Epithelial cell of esophagus (primary cell): ENCODE results near the gene ACTN1.

Source experiments
- DNase-seq: peaks from one replicate; pipeline ENCODE4 v3.0.0; 2010; ENCODE audit warnings: low read depth
- H3K4me3 ChIP-seq: 2 replicates; pipeline ENCODE4 v1.5.1; 2011; ENCODE audit warnings: mild to moderate bottlenecking, low read length, control low read depth
- TF ChIP-seq, protein P1 (sequence below): IDR thresholded peaks from 2 replicates; pipeline ENCODE4 v1.5.1; 2011; ENCODE audit warnings: low read depth, mild to moderate bottlenecking, low read length, control low read depth, inconsistent platforms; ENCODE audit not compliant: insufficient read depth; ENCODE audit errors: missing control alignments

The ACTN1 gene

DNA sequence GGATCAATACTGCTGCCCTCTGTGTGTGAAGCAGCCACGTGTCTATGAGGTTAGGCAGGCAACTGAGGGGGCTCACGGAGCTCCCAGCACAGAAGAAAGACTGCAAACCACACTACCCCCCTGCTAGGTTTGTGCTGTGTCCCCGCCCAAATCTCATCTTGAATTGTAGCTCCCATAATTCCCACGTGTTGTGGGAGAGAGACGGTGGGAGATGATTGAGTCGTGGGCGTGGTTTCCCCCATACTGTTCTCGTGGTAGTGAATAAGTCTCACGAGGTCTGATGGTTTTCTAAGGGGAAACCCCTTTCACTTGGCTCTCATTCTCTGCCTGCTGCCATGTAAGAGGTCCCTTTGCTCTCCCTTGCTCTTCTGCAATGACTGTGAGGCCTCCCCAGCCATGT is 68.6 kb downstream of the ACTN1 start:
- no peak overlapping the region for H3K4me3 ChIP-seq
- no peak for DNase-seq
- TF ChIP-seq, protein P1, sequence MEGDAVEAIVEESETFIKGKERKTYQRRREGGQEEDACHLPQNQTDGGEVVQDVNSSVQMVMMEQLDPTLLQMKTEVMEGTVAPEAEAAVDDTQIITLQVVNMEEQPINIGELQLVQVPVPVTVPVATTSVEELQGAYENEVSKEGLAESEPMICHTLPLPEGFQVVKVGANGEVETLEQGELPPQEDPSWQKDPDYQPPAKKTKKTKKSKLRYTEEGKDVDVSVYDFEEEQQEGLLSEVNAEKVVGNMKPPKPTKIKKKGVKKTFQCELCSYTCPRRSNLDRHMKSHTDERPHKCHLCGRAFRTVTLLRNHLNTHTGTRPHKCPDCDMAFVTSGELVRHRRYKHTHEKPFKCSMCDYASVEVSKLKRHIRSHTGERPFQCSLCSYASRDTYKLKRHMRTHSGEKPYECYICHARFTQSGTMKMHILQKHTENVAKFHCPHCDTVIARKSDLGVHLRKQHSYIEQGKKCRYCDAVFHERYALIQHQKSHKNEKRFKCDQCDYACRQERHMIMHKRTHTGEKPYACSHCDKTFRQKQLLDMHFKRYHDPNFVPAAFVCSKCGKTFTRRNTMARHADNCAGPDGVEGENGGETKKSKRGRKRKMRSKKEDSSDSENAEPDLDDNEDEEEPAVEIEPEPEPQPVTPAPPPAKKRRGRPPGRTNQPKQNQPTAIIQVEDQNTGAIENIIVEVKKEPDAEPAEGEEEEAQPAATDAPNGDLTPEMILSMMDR = no peak

DNA sequence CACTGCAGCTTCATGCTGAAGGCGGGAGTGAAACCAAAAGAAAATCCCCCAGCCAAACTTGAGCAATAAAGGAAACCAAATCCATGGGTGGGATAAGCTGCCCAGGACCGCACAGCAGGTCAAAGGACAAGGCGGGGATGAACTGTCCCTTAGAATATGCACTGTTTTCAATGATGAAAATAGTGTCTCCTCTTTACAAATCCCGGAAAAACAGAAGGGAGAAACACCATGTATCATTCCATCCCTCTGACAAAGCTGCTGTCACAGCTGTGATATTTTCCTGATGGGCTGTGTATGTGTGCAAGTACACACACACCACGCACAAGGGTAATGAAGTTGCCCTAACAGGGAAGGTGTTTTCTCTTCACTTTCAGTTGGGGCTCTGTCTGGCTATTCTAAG is 70.3 kb downstream of the ACTN1 start:
- DNase-seq = no peak
- H3K4me3 ChIP-seq = no peak overlapping the region
- TF ChIP-seq, protein P1 = no peak

DNA sequence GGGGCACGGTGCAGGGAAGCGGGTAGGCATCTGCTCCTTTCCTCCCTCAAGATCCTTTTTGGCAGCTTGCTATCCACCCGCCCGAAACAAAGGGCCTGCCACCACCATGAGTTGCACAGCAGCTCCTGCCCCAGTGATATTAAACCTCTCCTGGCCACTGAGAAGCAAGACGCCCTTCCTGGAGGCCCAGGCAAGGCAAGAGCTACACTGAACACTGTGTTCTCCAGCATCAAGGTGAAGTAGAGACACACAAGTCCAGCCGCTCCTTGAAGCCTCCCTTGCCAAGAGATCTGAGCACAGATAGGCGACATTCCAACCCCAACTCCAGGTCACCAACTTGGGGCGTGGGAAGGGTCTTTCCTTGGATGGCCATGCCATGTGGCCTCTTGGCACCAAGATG is 70.9 kb downstream of the ACTN1 start:
- DNase-seq = no peak
- H3K4me3 ChIP-seq = no peak overlapping the region
- TF ChIP-seq, protein P1 = no peak

DNA sequence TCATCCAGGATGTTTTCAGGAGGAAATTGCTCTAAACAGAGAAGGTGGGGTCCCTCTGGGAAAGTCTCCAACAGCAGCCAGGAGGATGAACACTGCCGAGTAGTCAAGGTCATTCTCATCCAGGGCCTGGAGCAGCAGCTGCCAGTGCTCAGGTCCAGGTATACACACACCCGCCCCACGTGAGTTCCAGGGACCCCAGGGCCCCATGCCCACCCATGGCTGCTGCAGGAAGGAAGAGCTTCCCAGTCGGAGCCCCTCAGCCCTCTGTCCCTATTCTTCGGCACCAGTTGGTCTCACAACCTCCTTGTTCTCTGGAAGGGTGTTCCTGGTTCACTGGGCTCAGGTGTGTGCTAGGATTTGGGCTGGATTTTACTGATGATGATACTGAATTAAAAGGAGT is 72.7 kb downstream of the ACTN1 start:
- TF ChIP-seq, protein P1 = no peak
- no peak for DNase-seq
- no peak overlapping the region for H3K4me3 ChIP-seq

DNA sequence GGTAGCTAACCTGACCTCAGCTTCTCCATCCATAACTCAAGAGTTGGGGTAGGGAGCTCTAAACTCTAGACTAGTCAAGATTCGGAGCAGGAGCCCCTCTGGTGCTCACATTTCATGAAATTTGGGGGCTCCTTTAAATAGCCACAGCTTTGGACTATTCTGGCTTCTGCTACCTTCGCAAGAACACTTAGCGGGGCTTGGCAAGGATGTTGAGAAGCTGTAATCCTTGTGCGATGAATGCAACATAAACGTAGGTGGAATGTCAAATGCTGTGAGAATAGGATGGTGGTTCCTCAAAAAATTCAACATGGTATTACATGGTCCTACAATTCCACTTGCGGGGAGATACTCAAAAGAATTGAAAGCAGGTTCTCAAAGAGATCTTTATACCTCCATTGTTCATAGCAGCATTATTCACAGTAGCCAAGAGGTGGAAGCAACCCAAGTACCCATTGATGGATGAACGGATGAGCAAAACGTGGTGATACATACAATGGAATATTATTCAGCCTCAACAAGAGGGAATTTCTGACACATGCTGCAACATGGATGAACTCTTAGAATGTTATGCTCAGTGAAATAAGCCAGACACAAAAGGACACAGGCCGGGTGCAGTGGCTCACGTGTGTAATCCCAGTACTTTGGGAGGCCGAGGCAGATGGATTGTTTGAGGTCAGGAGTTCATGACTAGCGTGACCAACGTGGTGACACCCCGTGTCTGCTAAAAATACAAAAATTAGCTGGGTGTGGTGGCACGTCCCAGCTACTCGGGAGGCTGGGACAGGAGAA is 73.8 kb downstream of the ACTN1 start:
- TF ChIP-seq, protein P1 = no peak
- no peak for DNase-seq
- no peak overlapping the region for H3K4me3 ChIP-seq

DNA sequence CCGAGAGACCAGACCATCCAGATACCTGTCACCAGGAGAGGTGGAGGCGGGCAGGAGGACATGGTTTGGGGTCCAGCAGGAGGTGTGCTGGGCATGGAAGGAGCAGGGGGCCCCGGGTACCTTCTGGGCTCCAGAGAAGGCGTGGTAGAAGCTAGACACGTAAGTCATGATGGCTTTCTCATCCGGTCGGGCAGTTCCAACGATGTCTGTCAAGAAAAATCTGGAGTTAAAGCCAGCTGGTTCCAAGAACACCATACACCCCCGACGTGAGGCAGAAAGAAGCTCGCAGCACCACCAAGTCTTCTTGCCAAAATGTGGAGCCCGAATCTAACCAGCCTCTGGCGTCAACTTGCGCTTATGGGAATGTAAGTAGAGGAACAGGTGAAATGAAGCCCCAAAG is 76.7 kb downstream of the ACTN1 start:
- H3K4me3 ChIP-seq = no peak overlapping the region
- TF ChIP-seq, protein P1 = no peak
- DNase-seq = no peak

DNA sequence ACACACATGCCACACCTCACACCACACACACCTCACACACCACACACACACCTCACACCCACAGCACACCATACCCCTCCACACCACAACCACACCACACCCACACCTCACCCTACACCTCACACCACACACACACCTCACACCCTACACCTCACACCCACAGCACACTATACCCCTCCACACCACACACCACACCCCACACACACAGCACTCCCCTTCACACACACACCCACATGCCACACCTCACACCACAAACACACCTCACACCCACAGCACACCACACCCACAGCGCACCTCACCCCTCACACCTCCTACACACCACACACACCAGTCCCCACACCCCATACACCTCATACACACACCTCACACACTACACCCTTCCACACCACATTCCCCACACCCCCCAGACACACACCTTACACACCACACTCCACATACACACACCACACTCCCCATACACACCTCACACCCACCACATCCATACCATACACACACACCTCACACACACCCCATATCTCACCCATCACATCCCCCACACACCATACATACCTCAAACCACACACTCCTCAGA is 80.0 kb downstream of the ACTN1 start:
- no peak for DNase-seq
- no peak overlapping the region for H3K4me3 ChIP-seq
- TF ChIP-seq, protein P1 = no peak
